Muscle of leg (tissue), 11 donors: ENCODE data around the gene DYRK1B. TPM values are rescaled to one million over a fixed set of nuclear protein-coding genes. Genes with fewer than 3 reads are reported as not detected.
"Not testable (repeated sequence)": the region's sequence is repeated elsewhere in the genome, so short reads cannot be mapped to it uniquely, and the experiment has no call there.

ENCODE experiments used
- DNase-seq: peaks from one replicate; pipeline ENCODE4 v3.0.0; 2013
- H3K27ac ChIP-seq: one replicate; pipeline ENCODE4 v1.5.1; 2013; ENCODE audit warnings: mild to moderate bottlenecking, low read length, control low read depth
- H3K27me3 ChIP-seq: one replicate; pipeline ENCODE4 v1.6.1; 2013; ENCODE audit warnings: low read length; ENCODE audit not compliant: control insufficient read depth, insufficient read depth
- H3K36me3 ChIP-seq: one replicate; pipeline ENCODE4 v1.6.1; 2013; ENCODE audit warnings: low read length; ENCODE audit not compliant: control insufficient read depth, insufficient read depth
- H3K4me1 ChIP-seq: one replicate; pipeline ENCODE4 v1.6.1; 2013; ENCODE audit warnings: low read length; ENCODE audit not compliant: control insufficient read depth, insufficient read depth
- H3K4me3 ChIP-seq: one replicate; pipeline ENCODE4 v1.5.1; 2013; ENCODE audit warnings: low read length, control low read depth
- H3K9me3 ChIP-seq: replicated peaks from 2 replicates; pipeline ENCODE4 v1.6.1; 2013; ENCODE audit warnings: low read depth, low read length; ENCODE audit not compliant: control insufficient read depth
- WGBS: methylation state at CpG from one replicate; pipeline ENCODE4 v1.1.5; 2013; ENCODE audit warnings: missing lambda C conversion rate; ENCODE audit not compliant: insufficient coverage; 5-methylcytosine and 5-hydroxymethylcytosine counted together
- polyA plus RNA-seq, 8 donors: library from polyadenylated mRNA; unstranded; fragments of 120-200 nt; gene quantifications; one replicate each; pipeline versions ENCODE4 v1.2.1 to v1.2.3, GENCODE V29; 2013; ENCODE audit warnings: inconsistent platforms in 1 of 8, low replicate concordance in 1 of 8; ENCODE audit not compliant: insufficient read length in 8 of 8, insufficient read depth in 1 of 8
- total RNA-seq: library from RNA; stranded (reverse); fragments of 120-200 nt; gene quantifications from one replicate; pipeline ENCODE4 v1.2.4, GENCODE V29; 2013

Gene DYRK1B
- total and polyA plus RNA-seq, 9 donors = 23.5 to 59.5 (median 48.0) TPM

- H3K4me1 ChIP-seq, H3K9me3 ChIP-seq, H3K4me3 ChIP-seq, DNase-seq, H3K27ac ChIP-seq, H3K27me3 ChIP-seq, H3K36me3 ChIP-seq: not testable (repeated sequence)
- no CpG with 5 or more reads among the region's 11 CpGs for WGBS
Observed at GRCh38 chr19:39876486-39876885, 42.5 kb upstream of the DYRK1B start.

DNA sequence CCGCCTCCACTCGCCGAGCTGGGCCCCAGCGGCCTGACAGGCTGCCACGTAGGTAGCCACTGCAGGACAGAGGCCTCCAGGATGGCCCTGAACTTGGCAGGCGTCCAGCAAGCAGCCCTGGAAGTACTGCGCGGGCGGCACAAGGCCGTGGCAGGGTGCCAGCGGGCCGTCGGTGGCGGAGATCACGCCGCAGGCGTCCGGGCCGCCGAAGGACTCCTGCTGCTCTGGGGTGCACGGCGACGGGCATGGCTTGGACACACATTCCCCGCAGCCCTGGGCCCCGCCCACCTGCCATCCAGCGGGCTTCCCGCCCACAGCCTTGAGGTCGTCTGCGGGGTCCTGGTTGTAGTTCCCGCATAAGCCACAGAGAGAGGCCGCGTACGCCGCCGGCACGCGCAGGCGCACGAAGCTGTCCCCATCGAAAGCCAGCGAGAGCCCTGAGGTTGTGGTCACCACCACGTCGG, 41.5 kb upstream of the DYRK1B start:
- H3K27ac ChIP-seq, H3K36me3 ChIP-seq, H3K4me3 ChIP-seq, H3K27me3 ChIP-seq, DNase-seq, H3K9me3 ChIP-seq, H3K4me1 ChIP-seq: not testable (repeated sequence)
- 26% methylated on average over 40 of the region's 43 CpGs for WGBS

DNA sequence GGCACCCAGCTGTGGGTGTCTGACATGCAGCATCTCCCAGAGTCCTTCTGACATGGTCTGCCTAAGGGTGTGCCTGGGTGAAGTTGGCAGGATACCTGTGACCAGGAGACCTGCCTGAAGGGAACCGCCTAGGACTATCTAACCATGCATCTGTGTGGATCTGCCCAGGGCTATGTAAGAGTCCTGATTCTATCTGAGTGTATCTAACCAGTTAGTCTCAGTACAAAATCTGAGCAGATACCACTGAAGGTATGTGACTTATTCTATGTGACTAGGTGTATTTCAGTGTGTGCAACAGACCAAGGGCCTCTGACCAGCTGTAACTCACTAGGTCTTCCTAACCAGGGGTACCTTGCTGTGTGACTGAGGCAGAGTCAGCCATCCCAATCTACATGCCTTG, 40.4 kb upstream of the DYRK1B start:
- Histone ChIP-seq H3K4me1 (no peaks in the 10 kb centered on the region), H3K27ac (no peak overlapping the region), H3K36me3 (no peaks in the 10 kb centered on the region), H3K9me3 (no peaks in the 10 kb centered on the region), H3K4me3 (no peak overlapping the region), H3K27me3 (no peaks in the 10 kb centered on the region)
- no peak for DNase-seq
- WGBS = no CpG with 5 or more reads among the region's 1 CpG

GRCh38 chr19:39873385-39873784, 39.4 kb upstream of the DYRK1B start:
- WGBS = 92% methylated on average over 20 of the region's 20 CpGs
- Histone ChIP-seq H3K27ac (no peak overlapping the region), H3K4me3 (no peak overlapping the region), H3K36me3 (no peaks in the 10 kb centered on the region), H3K9me3 (no peaks in the 10 kb centered on the region), H3K27me3 (no peaks in the 10 kb centered on the region), H3K4me1 (no peaks in the 10 kb centered on the region)
- no peak for DNase-seq

GRCh38 chr19:39871886-39872866, 38.2 kb upstream of the DYRK1B start:
- Histone ChIP-seq H3K27me3 (no peaks in the 10 kb centered on the region), H3K36me3 (no peaks in the 10 kb centered on the region), H3K4me1 (no peaks in the 10 kb centered on the region), H3K9me3 (no peaks in the 10 kb centered on the region), H3K4me3 (no peak overlapping the region), H3K27ac (no peak overlapping the region)
- 84% methylated on average over 41 of the region's 47 CpGs for WGBS
- no peak for DNase-seq

- Histone ChIP-seq H3K27me3 (no peaks in the 10 kb centered on the region), H3K4me1 (no peaks in the 10 kb centered on the region), H3K9me3 (no peaks in the 10 kb centered on the region), H3K27ac (no peak overlapping the region), H3K36me3 (peaks cover 3% of the 10 kb centered on the region), H3K4me3 (no peak overlapping the region)
- WGBS = 93% methylated on average over 4 of the region's 6 CpGs
- DNase-seq = no peak
Observed at GRCh38 chr19:39871362-39871761, 37.4 kb upstream of the DYRK1B start.

GRCh38 chr19:39870171-39870971, 36.4 kb upstream of the DYRK1B start:
- H3K4me3 ChIP-seq = no peak overlapping the region
- WGBS = 58% methylated on average over 10 of the region's 16 CpGs

DNA sequence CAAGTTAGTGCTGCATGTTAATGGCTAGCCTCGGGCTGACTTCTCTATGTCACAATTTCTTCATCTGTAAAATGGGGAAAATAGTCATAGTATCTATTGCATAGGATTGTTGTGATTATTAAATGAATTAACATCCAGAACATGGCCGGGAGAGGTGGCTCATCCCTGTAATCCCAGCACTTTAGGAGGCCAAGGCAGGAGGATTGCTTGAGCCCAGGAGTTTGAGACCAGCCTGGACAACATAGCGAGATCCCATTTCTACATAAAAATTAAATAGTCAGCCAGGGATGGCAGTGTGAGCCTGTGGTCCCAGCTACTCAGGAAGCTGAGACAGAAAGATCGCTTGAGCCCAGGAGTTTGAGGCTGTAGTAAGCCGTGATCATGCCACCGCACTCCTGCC, 34.0 kb upstream of the DYRK1B start:
- Histone ChIP-seq H3K27me3 (no peaks in the 10 kb centered on the region), H3K4me1 (no peaks in the 10 kb centered on the region), H3K36me3 (peaks cover 3% of the 10 kb centered on the region), H3K9me3 (no peaks in the 10 kb centered on the region), H3K4me3 (no peak overlapping the region), H3K27ac (no peak overlapping the region)
- no peak for DNase-seq
- WGBS = 80% methylated on average over 1 of the region's 6 CpGs

More at GRCh38 chr19:39870171-39870971, 36.4 kb upstream of the DYRK1B start:
- DNase-seq = no peak
- Histone ChIP-seq H3K4me1 (no peaks in the 10 kb centered on the region), H3K36me3 (peaks cover 3% of the 10 kb centered on the region), H3K27ac (no peak overlapping the region), H3K9me3 (no peaks in the 10 kb centered on the region), H3K27me3 (no peaks in the 10 kb centered on the region)

GRCh38 chr19:39867133-39867532, 33.2 kb upstream of the DYRK1B start:
- no peak for DNase-seq
- peaks cover 3% of the 10 kb centered on the region for H3K36me3 ChIP-seq
- no peaks in the 10 kb centered on the region for H3K9me3 ChIP-seq
- H3K27me3 ChIP-seq = no peaks in the 10 kb centered on the region
- H3K4me3 ChIP-seq = no peak overlapping the region
- no peak overlapping the region for H3K27ac ChIP-seq
- no CpG with 5 or more reads among the region's 2 CpGs for WGBS
- H3K4me1 ChIP-seq = no peaks in the 10 kb centered on the region

DNA sequence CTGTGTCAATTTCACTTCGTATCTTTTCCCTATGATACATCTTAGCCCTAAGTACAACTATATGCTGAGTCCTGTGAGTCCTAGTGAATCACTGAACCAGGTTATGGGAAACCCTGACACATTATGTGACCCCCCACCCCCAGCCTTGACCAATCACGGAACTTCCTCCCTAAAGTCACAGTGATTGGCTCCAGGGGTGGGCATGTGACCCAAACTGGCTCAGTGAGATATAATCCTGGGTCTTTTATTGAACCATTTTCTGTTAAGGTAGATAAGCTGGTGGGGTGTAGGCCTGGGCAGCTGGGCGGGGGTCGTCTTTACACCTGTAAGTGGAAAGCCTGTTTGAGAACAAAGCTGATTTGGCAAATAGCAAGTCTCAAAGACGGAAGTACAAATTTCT, 32.0 kb upstream of the DYRK1B start:
- Histone ChIP-seq H3K9me3 (no peaks in the 10 kb centered on the region), H3K27ac (no peak overlapping the region), H3K4me3 (no peak overlapping the region), H3K27me3 (no peaks in the 10 kb centered on the region), H3K36me3 (peaks cover 3% of the 10 kb centered on the region), H3K4me1 (no peaks in the 10 kb centered on the region)
- 98% methylated on average over 4 of the region's 5 CpGs for WGBS
- DNase-seq = no peak
